Activated CD4-positive, alpha-beta memory T cell treated with anti-CD3 and anti-CD28 coated beads for 36 hours (primary cell): ENCODE measurements around the gene PUS7L. TPM values are rescaled to one million over a fixed set of nuclear protein-coding genes. Genes with fewer than 3 reads are reported as not detected.
"Not testable (repeated sequence)": the region's sequence is repeated elsewhere in the genome, so short reads cannot be mapped to it uniquely, and the experiment has no call there.

Experiments
- CTCF ChIA-PET: fragments of 350-600 bp; sonication (Branson Sonifier 250); formaldehyde crosslinking; loops from one replicate; lab custom pipeline; 2021; ENCODE audit warnings: antibody characterized with exemption, inconsistent platforms; lab: Charles Lee
- POLR2A ChIA-PET: fragments of 350-600 bp; sonication (Branson Sonifier 250); formaldehyde crosslinking; loops from one replicate; lab custom pipeline; 2021; ENCODE audit warnings: antibody characterized with exemption; lab: Charles Lee
- DNase-seq: peaks from one replicate; pipeline ENCODE4 v3.0.0-alpha.2; 2020
- H3K27ac Mint-ChIP-seq: one replicate; pipeline ENCODE4 v1.8.0; 2021; ENCODE audit warnings: mixed read lengths
- H3K27me3 Mint-ChIP-seq: one replicate; pipeline ENCODE4 v1.8.0; 2021; ENCODE audit warnings: mixed read lengths
- H3K36me3 Mint-ChIP-seq: one replicate; pipeline ENCODE4 v1.8.0; 2021; ENCODE audit warnings: mixed read lengths
- H3K4me1 Mint-ChIP-seq: one replicate; pipeline ENCODE4 v1.8.0; 2021; ENCODE audit warnings: low read depth, mixed read lengths
- H3K4me3 Mint-ChIP-seq: one replicate; pipeline ENCODE4 v1.8.0; 2021; ENCODE audit warnings: mild to moderate bottlenecking, mixed read lengths
- H3K9me3 Mint-ChIP-seq: one replicate; pipeline ENCODE4 v1.8.0; 2021; ENCODE audit warnings: mixed read lengths
- intact Hi-C: fragments of 100-400 bp; cut with micrococcal nuclease; formaldehyde crosslinking; loops from one replicate; pipeline ENCODE4 v1.15.1; 2023
- total RNA-seq, 2 experiments: library from RNA; stranded (reverse); gene quantifications; one replicate each; pipeline ENCODE4 v1.2.3, GENCODE V29; 2021

Gene PUS7L
- total RNA-seq, 2 experiments from 2014 or later, result 14.8 to 16.0 TPM

- Mint-ChIP-seq H3K9me3 (no peaks in the 10 kb centered on the region), H3K27ac (no peak overlapping the region)
Observed at GRCh38 chr12:43744826-43745225, 13.8 kb downstream of the PUS7L start.

GRCh38 chr12:43742106-43742505, 16.5 kb downstream of the PUS7L start:
- H3K4me1 Mint-ChIP-seq, result no peaks in the 10 kb centered on the region

More at GRCh38 chr12:43744826-43745225, 13.8 kb downstream of the PUS7L start:
- Mint-ChIP-seq H3K36me3 (peaks cover 26% of the 10 kb centered on the region), H3K27me3 (no peaks in the 10 kb centered on the region), H3K4me1 (no peaks in the 10 kb centered on the region), H3K4me3 (no peak overlapping the region)
- ChIA-PET POLR2A (no interaction called here), CTCF (no interaction called here)
- intact Hi-C loops, result no loop called here
- no peak for DNase-seq

GRCh38 chr12:43740511-43741100, 18.0 kb downstream of the PUS7L start:
- Mint-ChIP-seq H3K27ac (no peak overlapping the region), H3K9me3 (no peaks in the 10 kb centered on the region), H3K36me3 (peaks cover 36% of the 10 kb centered on the region), H3K4me3 (no peak overlapping the region), H3K27me3 (no peaks in the 10 kb centered on the region), H3K4me1 (no peaks in the 10 kb centered on the region)
- intact Hi-C loops, result no loop called here
- DNase-seq, result no peak
- CTCF ChIA-PET, result no interaction called here
- POLR2A ChIA-PET, result no interaction called here

More at GRCh38 chr12:43742106-43742505, 16.5 kb downstream of the PUS7L start:
- intact Hi-C loops, result no loop called here
- H3K4me3 Mint-ChIP-seq, result no peak overlapping the region
- H3K9me3 Mint-ChIP-seq, result no peaks in the 10 kb centered on the region
- peaks cover 34% of the 10 kb centered on the region for H3K36me3 Mint-ChIP-seq
- no peak for DNase-seq
- ChIA-PET POLR2A (no interaction called here), CTCF (no interaction called here)
- no peak overlapping the region for H3K27ac Mint-ChIP-seq
- H3K27me3 Mint-ChIP-seq, result no peaks in the 10 kb centered on the region

- H3K27me3 Mint-ChIP-seq, result no peaks in the 10 kb centered on the region
- ChIA-PET CTCF (no interaction called here), POLR2A (no interaction called here)
- no peak overlapping the region for H3K4me3 Mint-ChIP-seq
- no peaks in the 10 kb centered on the region for H3K4me1 Mint-ChIP-seq
- H3K9me3 Mint-ChIP-seq, result no peaks in the 10 kb centered on the region
- no peak for DNase-seq
- no peak overlapping the region for H3K27ac Mint-ChIP-seq
- intact Hi-C loops, result no loop called here
- peaks cover 20% of the 10 kb centered on the region for H3K36me3 Mint-ChIP-seq
Observed at GRCh38 chr12:43737646-43738045, 20.9 kb downstream of the PUS7L start.

- H3K4me1 Mint-ChIP-seq, result no peaks in the 10 kb centered on the region
- no peaks in the 10 kb centered on the region for H3K9me3 Mint-ChIP-seq
- H3K36me3 Mint-ChIP-seq, result peaks cover 17% of the 10 kb centered on the region
- no peaks in the 10 kb centered on the region for H3K27me3 Mint-ChIP-seq
- H3K27ac Mint-ChIP-seq, result no peak overlapping the region
- ChIA-PET CTCF (no interaction called here), POLR2A (interaction anchor here (0.6 kb wide), 1 partner anchor 138 kb away, joined by 3 read pairs; no protein-coding TSS in a partner anchor)
- no peak overlapping the region for H3K4me3 Mint-ChIP-seq
- intact Hi-C loops, result no loop called here
- no peak for DNase-seq
Observed at GRCh38 chr12:43736927-43737440, 21.6 kb downstream of the PUS7L start.

GRCh38 chr12:43733687-43734086, 24.9 kb downstream of the PUS7L start:
- Mint-ChIP-seq H3K4me3 (no peak overlapping the region), H3K9me3 (no peaks in the 10 kb centered on the region), H3K27ac (no peak overlapping the region), H3K27me3 (no peaks in the 10 kb centered on the region), H3K36me3 (peaks cover 16% of the 10 kb centered on the region), H3K4me1 (peaks cover 12% of the 10 kb centered on the region)
- intact Hi-C loops, result no loop called here
- no peak for DNase-seq
- CTCF ChIA-PET, result no interaction called here
- POLR2A ChIA-PET, result no interaction called here

GRCh38 chr12:43730283-43730682, 28.3 kb downstream of the PUS7L start:
- H3K36me3 Mint-ChIP-seq, result peaks cover 12% of the 10 kb centered on the region
- no peaks in the 10 kb centered on the region for H3K9me3 Mint-ChIP-seq
- POLR2A ChIA-PET, result no interaction called here
- CTCF ChIA-PET, result interaction anchor here (1.4 kb wide), 1 partner anchor 29 kb away, joined by 4 read pairs; no protein-coding TSS in a partner anchor
- intact Hi-C loops, result loop anchor here (1.0 kb wide), 1 partner anchor 28 kb away; the partner anchor contains the start of genes IRAK4 and PUS7L
- peaks cover 12% of the 10 kb centered on the region for H3K4me1 Mint-ChIP-seq
- no peak overlapping the region for H3K4me3 Mint-ChIP-seq
- no peak for DNase-seq
- no peaks in the 10 kb centered on the region for H3K27me3 Mint-ChIP-seq
- no peak overlapping the region for H3K27ac Mint-ChIP-seq

GRCh38 chr12:43728698-43729097, 29.9 kb downstream of the PUS7L start:
- POLR2A ChIA-PET, result no interaction called here
- Mint-ChIP-seq H3K27ac (no peak overlapping the region), H3K27me3 (no peaks in the 10 kb centered on the region), H3K4me3 (no peak overlapping the region), H3K9me3 (no peaks in the 10 kb centered on the region), H3K36me3 (peaks cover 12% of the 10 kb centered on the region), H3K4me1 (peaks cover 12% of the 10 kb centered on the region)
- DNase-seq, result no peak
- intact Hi-C loops, result loop anchor here (10.0 kb wide), 1 partner anchor 284 kb away; no protein-coding TSS in a partner anchor
- CTCF ChIA-PET, result no interaction called here

- ChIA-PET CTCF (no interaction called here), POLR2A (no interaction called here)
- Mint-ChIP-seq H3K4me3 (no peak overlapping the region), H3K27me3 (no peaks in the 10 kb centered on the region), H3K4me1 (peaks cover 12% of the 10 kb centered on the region), H3K9me3 (no peaks in the 10 kb centered on the region), H3K27ac (no peak overlapping the region), H3K36me3 (peaks cover 12% of the 10 kb centered on the region)
- intact Hi-C loops, result loop anchor here (10.0 kb wide), 1 partner anchor 283 kb away; no protein-coding TSS in a partner anchor
- no peak for DNase-seq
Observed at GRCh38 chr12:43728117-43728516, 30.5 kb downstream of the PUS7L start.

- ChIA-PET POLR2A (no interaction called here), CTCF (no interaction called here)
- H3K9me3 Mint-ChIP-seq, result no peaks in the 10 kb centered on the region
- intact Hi-C loops, result loop anchor here (10.0 kb wide), 1 partner anchor 278 kb away; no protein-coding TSS in a partner anchor
- DNase-seq, result no peak
- no peak overlapping the region for H3K4me3 Mint-ChIP-seq
- peaks cover 5% of the 10 kb centered on the region for H3K36me3 Mint-ChIP-seq
- H3K27me3 Mint-ChIP-seq, result no peaks in the 10 kb centered on the region
- no peaks in the 10 kb centered on the region for H3K4me1 Mint-ChIP-seq
- no peak overlapping the region for H3K27ac Mint-ChIP-seq
Observed at GRCh38 chr12:43723134-43723533, 35.5 kb downstream of the PUS7L start.

- ChIA-PET CTCF (no interaction called here), POLR2A (no interaction called here)
- no peaks in the 10 kb centered on the region for H3K9me3 Mint-ChIP-seq
Observed at GRCh38 chr12:43722621-43723020, 36.0 kb downstream of the PUS7L start.

GRCh38 chr12:43711348-43711747, 47.2 kb downstream of the PUS7L start:
- CTCF ChIA-PET, result no interaction called here
- intact Hi-C loops, result no loop called here
- peaks cover 26% of the 10 kb centered on the region for H3K27me3 Mint-ChIP-seq

More at GRCh38 chr12:43722621-43723020, 36.0 kb downstream of the PUS7L start:
- DNase-seq, result no peak
- Mint-ChIP-seq H3K4me1 (no peaks in the 10 kb centered on the region), H3K27me3 (no peaks in the 10 kb centered on the region), H3K4me3 (no peak overlapping the region), H3K27ac (no peak overlapping the region), H3K36me3 (peaks cover 5% of the 10 kb centered on the region)
- intact Hi-C loops, result loop anchor here (10.0 kb wide), 1 partner anchor 278 kb away; no protein-coding TSS in a partner anchor

GRCh38 chr12:43703772-43704171, 54.8 kb downstream of the PUS7L start:
- H3K9me3 Mint-ChIP-seq, CTCF ChIA-PET, H3K27ac Mint-ChIP-seq, H3K4me3 Mint-ChIP-seq, POLR2A ChIA-PET, DNase-seq, intact Hi-C loops, H3K27me3 Mint-ChIP-seq, H3K4me1 Mint-ChIP-seq, H3K36me3 Mint-ChIP-seq: not testable (repeated sequence)

More at GRCh38 chr12:43711348-43711747, 47.2 kb downstream of the PUS7L start:
- no peaks in the 10 kb centered on the region for H3K9me3 Mint-ChIP-seq
- H3K4me3 Mint-ChIP-seq, result no peak overlapping the region
- no peak for DNase-seq
- no peak overlapping the region for H3K27ac Mint-ChIP-seq
- H3K4me1 Mint-ChIP-seq, result no peaks in the 10 kb centered on the region
- H3K36me3 Mint-ChIP-seq, result no peaks in the 10 kb centered on the region
- POLR2A ChIA-PET, result no interaction called here
